ENCODE results near the gene TMEM63C.

- no peak for TF ChIP-seq ZFP30 (CRISPR knock-in tag; IDR thresholded peaks at IDR 0.05)
- no peak for TF ChIP-seq ISL1 (CRISPR knock-in tag; IDR thresholded peaks at IDR 0.05)
- TF ChIP-seq TOX (CRISPR knock-in tag; IDR thresholded peaks at IDR 0.05; ENCODE audit: borderline replicate concordance), result no peak
- TF ChIP-seq ZFP3 (CRISPR knock-in tag; IDR thresholded peaks at IDR 0.05), result no peak
- TF ChIP-seq OSR1 (CRISPR knock-in tag; IDR thresholded peaks at IDR 0.05), result no peak
- no peak for TF ChIP-seq BACH2 (CRISPR knock-in tag; IDR thresholded peaks at IDR 0.05; ENCODE audit: borderline replicate concordance)
- TF ChIP-seq RARB (CRISPR knock-in tag; IDR thresholded peaks at IDR 0.05), result no peak
- TF ChIP-seq GLIS3 (CRISPR knock-in tag; IDR thresholded peaks at IDR 0.05), result no peak
- no peak for TF ChIP-seq CREB5 (CRISPR knock-in tag; IDR thresholded peaks at IDR 0.05; ENCODE audit: low read depth)
These were observed 77.0 kb downstream of the TMEM63C start for GRCh38 chr14:77258566-77258965.
